Hindlimb muscle (tissue), 1 donor: Measurements from ENCODE around the gene TCERG1L. TPM values are rescaled to one million over a fixed set of nuclear protein-coding genes. Genes with fewer than 3 reads are reported as not detected.

Source experiments
- DNase-seq: peaks from one replicate; pipeline ENCODE4 v3.0.0-alpha.2; 2013
- polyA plus RNA-seq: library from polyadenylated mRNA; unstranded; fragments of 120-200 nt; gene quantifications from one replicate; pipeline ENCODE4 v1.2.1, GENCODE V29; 2013; ENCODE audit not compliant: insufficient read length

The TCERG1L gene
- polyA plus RNA-seq, 1 donor, result 0.36 TPM

DNA sequence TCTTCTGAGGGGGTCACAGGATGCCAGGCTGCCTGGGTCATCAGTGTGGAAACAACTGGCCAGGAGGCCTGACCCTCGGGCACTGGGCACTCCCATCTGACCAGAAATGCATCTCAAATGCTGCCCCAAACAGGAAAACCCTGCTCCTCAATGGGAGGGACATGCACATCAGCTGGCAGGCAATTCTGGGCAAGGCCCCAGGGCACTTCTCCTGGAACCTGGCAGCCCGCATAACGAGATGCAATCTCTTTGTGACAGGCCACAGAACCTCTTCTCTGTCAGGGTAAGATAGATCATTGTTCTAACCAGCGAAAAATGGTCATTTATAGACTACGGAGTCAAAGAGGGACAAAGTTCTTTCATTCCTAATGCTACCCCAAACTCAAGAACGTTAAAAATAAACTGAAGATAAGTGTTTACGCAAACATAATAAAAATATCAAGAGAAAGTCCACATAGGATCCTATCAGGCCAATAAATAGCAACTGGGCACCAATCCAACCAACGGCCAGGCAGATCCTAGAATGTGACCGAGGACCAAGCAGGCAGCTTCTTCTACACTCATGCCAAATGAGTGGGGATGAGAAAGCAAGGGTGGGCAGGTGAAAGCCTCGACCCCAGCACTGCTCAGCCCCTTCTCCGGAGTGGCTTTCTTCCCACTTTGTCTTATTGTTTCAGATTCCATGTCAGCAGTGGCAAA lies 212.3 kb downstream of the TCERG1L start:
- no peak for DNase-seq

DNA sequence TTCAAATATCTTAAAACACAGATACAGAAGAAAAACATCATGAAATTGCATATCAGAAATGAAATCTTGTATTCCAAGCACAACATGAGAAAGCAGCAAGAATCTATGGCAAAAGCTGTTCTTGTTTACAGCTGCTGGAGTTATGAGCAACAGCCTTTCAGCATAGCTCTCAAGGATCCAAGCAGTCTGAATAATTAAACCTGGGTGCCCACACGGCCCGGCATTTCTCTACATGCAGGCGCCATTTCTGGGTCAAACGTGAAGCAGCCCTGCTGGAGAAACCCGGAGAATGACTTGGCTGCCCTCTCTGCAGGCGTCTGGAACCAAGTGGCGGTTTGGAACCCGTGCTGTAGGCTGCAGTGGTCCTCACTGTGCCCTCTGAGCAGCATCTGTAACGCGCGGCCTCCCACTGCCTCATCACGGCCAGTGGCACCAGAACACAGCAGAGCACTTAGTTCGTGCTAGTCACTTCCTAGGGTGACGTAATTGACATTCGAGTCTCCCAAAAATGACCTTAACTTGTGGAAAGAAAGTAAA lies 213.0 kb downstream of the TCERG1L start:
- no peak for DNase-seq

DNA sequence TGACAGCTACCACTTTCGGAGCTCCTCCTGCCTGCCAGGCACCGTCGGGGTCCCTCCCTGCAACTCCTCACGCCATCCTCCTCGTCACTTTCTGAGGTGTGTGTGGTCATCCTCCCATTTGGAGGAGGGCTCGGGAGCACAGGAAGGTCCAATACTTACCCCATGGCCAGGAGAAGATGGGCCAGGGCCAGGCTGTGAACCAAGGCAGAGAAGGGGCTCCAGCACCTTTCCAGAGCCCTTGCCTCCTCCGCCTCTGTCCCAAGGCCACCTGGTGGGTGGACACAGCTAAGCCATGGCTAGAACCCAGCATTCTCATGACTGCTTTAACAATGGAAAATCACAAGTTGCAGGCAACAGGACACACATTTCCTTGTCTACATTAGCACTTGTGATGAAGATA lies 215.5 kb downstream of the TCERG1L start:
- no peak for DNase-seq

DNA sequence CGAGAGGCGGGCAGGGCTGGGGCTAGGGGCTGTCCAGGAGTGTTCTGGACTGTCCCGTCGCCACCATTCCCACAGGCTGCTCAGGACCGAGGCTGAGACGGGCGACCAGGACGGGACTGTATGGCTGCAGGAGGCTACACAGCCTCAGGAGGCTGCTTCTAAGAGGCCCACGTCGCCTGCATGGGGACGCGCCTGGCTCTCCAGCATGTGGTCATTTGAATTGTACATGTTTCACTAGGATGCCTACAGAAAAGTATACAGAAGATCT lies 216.3 kb downstream of the TCERG1L start:
- no peak for DNase-seq

DNA sequence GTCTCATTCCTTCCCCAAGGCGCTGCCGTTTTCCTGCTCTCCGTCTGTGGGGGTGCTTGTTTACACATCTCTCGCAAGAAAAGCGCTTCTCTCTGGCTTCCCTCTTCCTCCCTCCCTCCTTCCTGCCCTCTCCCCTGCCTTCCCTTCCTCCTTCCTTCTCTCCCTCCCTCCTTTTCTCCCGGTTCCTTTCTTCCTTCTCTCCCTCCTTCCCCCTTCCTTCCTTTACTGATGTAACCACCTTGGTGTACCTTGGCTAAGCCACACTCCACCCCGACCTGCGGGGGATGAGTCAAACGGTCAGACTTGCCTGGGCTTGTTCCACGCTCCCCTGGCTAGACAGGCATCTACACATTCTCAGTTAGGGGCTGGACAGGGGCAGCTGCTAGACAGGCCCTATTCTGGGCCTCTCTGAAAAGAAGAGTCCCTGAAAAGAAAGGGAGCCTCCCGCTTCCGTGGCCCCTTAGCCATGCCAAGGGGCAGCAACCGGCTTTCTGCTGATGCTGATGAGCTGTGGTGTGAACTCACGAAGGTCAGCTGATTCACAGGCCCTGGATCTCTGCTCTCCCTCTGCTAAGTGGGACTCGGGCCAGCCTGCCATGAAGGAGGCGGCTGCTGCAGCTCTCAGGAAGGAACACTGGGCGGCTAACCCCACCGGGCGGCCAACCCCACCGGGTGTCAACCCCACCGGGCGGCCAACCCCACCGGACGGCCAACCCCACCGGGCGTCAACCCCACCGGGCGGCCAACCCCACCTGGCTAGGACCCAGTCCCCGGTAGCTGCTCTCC lies 216.8 kb downstream of the TCERG1L start:
- no peak for DNase-seq

DNA sequence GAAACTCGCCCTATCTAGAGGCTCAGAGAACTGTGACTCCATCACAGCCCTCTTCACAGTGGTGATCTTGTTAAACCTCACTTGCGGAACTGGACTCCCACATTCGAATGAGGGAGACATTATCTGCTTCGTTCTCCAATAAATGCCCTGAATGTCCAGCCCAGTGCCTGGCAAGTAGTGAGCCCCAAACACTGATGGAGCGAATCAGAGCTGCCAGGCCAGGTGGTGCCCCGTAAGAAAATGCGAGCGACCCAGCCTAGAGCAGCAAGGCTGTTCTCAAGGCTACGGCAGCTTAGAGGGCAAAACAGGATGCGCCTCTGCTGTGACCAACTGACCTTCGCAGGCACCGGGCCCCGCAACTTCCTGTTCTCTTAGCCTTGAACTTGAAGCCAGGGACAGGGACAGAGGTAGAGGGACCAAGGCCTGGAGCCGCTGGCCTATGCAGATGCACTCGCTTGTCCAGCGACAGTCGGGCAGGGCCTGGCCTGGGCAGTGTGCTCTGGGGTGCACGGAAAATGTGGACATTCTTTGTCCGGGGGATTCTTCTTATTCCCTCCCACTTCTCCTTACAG lies 217.6 kb downstream of the TCERG1L start:
- DNase-seq, result no peak

DNA sequence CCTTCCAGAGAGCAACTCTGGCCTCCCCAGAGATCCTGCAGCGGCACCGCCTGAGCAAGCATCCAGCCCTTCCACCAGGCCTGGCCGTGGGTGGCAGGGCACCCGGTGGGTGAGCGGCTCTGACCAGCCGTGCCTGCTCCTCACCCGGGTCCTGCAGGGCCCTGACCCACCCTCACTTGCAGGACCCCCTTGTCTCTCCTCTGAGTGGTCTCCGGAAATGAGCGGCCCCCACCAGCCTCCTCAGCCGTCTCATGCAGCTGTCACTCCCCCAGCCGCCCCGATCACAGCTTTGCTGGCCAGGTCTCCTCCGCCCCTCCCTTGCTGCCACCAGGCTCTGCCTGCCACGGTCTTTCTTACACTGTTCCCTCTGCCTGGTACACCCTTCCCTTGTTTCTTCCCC lies 218.2 kb downstream of the TCERG1L start:
- no peak for DNase-seq

DNA sequence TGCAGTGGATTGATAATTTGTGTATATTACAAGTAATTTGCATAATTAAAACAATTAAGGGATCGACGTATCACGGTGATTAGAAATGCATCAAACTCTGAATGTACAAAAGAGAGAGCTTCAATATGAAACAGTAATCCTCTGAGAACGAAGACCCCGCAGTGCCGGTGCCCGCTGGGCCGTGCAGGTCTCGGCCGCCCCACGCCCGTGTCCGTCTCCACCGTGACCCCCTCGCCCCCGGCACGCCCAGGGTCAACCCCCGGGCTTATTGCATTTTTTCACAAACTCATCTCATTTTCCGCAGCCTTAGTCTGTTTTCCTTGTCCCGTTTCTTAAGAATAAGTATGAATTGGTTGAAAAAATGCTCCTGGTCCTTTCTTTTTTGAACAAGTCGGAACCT lies 218.6 kb downstream of the TCERG1L start:
- DNase-seq, result no peak

DNA sequence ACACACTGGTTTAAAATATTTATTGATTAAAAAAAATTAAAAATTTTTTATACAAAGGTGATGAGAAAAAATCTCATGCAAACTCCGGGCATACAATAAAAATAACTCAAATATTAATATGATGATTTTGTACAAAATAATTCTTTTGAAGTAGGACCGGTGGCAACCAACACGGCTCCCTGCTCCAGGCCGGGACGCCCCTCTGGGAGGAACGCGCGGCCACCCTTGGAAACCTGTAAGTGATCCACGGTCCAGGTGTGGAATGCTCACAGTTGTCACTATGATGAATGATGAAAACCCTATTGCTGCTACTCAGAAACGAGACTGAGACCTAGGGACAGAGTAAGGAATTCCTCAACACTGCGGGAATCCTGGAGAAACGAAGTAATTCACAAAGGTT lies 219.1 kb downstream of the TCERG1L start:
- no peak for DNase-seq

DNA sequence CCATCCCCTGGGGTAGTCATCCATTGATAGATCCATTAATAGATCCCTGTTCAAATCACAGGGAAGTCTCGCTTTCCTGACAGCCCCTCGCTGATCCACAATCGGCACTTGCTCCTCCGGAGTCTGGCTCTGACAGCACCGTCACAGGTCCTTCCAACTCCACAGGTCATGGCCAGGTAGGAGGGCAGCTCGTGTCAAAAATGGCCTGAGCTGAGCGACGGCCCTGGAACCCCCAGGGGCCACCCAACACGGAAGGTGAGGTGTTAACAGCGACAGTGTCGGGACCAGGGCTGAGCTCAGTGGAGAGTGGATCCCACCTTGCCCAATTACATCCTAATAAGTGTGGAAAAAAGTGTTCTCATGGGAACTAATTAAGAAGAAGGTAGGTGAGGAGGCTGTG lies 219.8 kb downstream of the TCERG1L start:
- no peak for DNase-seq

DNA sequence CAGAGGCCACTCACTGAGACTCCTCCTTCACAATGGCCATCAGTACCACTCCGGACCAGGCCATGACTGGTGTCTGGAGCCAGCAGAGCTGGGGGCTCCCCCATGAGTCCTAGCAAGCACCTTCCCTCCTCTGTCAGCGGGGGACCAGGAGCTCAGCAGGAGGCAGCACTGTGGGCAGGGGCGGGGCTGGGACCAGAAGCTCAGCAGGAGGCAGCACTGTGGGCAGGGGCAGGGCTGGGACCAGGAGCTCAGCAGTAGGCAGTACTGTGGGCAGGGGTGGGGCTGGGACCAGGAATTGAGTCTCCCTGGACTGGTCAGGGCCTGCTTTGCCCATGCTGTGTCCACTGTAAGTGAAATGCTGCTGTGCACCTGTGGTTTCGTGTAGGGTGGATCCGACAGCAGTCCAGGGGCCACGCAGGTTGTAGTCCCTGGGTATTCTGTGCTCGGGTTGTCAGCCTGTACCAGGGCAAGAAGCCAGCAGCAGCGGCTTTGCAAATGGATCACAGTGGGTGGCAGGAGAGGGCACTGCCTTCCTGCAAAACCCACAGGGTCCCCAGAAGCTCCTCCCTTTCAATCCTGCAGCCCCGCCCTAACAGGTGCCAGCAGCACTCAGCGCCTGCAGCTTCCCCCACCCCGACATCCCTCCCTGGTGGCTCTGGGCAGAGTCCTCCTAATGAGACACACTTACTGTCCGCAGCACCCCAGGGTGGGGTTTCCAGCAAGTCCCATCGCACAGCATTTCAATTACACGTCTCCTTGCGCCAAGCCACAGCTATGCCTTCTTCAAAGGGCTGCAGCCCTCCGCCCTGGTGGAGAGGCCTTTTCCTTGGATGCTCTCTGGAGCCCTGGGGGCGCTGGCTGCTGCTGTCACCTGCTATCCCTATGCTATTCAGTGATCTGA lies 220.5 kb downstream of the TCERG1L start:
- DNase-seq, result no peak

DNA sequence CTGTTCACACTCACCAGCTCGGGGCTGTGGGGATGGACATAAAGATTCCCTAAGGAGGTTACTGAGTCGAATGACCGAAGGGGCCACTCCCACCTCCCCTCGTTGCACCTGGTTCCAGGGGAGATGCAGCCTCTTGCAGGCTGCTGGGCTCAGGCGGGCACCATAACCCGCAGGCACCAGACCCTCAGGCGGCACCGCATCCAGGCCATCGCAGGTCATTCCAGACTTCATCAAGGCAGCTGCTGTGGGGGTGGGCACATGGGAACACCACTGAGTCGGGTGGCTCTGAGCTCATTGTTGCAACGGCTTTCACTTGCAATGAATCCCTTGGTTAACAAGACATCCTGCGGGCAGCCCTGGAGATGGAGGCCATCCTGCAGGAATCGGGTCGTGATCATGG lies 221.7 kb downstream of the TCERG1L start:
- DNase-seq, result no peak

DNA sequence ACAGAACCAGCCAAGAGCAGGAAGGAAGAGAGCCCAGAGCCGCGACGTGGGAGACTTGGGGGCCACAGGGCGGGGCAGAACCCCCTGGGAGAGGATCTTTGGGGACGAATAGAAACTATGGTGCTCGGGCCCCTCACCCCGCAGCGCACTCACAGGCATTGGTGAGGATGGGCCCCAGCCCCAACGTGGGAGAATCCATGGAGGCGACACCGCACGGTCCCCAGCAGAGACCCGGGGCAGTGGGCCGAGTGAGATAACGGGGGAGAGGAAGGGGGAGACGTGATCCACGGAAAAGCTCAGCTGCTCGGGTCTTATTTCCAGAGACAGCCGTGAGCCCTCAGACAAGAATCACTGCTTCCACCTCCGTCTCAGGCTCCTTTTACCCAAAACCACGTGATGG lies 222.4 kb downstream of the TCERG1L start:
- no peak for DNase-seq

DNA sequence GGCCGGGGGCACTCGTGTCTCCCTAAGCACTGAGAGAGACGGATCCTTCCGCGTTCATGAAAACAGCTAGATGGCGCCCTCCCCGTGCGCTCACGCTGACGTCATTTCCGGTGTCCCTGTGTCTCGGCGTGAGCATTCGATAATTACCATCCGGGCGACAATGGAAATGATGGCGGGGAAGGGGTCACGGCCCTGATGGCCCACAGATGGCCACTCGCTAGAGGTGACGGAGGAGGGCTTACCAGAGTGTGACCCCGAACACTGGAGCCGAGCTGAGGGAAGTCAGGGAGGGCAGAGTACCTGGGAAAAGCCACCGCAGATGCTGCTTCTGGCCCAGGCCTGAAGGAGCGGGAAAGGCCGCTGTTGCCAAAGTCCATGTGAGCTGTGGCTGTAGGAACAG lies 222.9 kb downstream of the TCERG1L start:
- no peak for DNase-seq

DNA sequence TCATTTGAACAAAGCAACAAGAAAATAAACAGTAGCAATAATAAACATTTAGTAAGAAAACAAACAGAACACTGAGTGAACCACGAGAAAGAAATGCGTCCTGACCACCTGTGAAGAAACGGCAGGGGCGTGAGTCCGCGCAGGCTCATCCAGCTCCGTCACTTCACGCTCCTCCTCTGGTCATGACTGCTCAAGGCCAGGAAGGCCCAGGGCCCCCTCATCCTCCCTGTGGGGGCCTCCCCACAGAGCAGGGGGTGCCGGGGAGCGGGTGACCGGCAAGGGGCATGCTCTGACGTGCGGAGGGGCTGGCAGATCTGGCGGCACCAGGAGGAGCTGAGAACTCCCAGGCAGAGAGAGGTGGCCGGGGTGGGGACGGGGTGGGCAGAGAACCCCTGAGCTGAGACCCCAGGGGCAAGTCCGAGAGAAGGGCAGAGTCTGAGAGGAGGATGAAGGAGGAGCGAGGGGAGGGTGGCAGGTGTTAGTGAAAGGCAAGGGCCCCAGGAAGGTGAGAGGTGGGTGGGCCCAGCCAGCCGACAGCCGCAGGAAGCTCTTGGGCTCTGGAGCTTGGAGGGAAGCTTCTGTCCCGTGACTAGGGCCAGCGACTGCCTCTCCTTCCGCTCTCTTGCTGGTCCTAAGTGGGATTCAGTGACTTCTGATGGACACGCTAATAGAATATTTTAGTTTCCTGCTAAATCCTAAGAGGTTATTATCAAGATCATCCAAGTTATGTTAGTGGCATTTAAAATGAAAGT lies 223.9 kb downstream of the TCERG1L start:
- no peak for DNase-seq

DNA sequence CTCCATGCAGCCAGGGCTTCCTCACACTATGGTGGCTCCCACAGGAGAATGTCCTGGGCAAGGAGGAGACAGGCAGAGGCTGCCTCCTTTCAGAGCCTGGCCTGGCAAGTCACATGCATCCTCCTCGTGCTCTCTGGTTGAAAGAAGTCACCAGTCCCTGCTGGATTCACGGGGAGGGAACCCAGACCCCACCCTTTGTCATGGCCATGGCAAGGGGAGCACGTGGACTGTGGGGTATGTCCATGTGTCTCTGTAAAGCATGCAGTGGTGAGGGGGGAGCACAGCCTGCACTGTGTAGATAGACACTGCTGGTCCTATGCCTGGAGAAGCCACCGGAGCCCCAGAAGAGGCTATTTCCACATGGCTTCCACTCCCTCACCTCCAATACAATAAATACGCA lies 225.0 kb downstream of the TCERG1L start:
- no peak for DNase-seq

DNA sequence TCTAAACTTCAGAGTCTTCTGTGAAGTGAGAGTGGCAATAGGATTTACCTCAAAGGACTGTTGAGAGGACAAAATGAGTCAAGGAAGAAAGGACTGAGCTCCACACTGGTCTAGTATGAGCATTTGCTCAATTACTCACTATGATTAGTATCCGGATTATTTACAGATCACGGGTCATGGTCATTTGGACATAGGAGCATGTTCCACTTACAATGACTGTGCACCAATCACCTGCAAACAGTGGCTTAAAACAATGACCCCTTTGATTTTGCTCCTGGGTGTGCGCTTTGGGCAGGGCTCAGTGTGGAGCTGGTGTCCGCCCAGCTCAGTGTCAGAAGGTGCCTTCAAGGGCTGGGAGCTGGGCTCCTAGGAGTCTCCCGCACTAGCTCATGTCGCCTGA lies 225.4 kb downstream of the TCERG1L start:
- DNase-seq, result no peak

DNA sequence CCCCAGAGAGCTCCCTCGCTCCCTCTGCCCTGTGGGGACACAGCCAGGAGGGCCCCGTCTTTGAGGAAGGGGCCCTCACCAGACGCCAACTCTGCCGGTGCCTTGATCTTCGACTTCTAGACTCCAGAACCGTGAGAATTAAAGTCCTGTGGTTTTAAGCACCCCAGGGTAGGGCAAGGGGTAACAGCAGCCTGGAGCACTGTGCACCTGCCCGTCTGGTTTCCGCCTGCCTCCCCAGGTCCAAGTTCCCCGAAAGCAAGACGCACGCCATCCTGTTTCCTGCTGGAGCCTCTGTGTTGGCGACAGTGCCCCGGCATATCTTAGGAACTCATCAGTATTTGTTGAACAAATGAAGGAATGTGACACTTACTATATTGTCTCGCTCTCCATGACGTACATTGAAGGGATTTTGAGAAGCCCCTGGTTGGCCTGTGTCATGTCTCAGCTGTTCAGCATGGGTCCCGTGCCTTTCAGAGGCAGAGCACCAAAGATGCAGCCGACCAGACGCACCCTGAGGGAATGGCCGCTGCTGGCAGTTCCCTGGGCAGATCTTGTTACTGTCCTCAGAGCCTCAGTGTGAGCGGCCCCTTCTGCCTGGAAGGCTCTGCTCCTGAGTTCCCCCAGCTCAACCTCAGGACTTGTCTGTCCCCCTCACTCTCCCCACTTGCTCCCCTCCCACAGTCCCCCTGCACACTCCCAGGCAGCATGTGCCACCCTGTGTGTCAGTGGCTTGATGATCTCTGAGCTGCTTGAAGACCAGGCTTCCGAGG lies 226.2 kb downstream of the TCERG1L start:
- DNase-seq, result no peak

DNA sequence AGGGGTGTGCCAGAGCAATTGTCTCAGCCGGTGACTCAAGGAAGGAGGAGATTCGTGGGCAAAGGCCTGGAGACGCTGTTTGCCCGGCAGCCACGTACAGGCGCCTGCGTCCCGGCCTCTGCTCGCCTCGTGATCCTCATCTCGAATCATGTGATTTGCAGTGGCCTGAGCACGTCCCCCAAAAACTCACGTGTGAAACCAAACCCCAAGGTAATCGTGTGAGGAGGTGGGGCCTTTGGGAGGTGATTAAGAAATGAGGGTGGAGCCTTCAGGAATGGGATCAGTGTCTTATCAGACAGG lies 226.8 kb downstream of the TCERG1L start:
- no peak for DNase-seq

DNA sequence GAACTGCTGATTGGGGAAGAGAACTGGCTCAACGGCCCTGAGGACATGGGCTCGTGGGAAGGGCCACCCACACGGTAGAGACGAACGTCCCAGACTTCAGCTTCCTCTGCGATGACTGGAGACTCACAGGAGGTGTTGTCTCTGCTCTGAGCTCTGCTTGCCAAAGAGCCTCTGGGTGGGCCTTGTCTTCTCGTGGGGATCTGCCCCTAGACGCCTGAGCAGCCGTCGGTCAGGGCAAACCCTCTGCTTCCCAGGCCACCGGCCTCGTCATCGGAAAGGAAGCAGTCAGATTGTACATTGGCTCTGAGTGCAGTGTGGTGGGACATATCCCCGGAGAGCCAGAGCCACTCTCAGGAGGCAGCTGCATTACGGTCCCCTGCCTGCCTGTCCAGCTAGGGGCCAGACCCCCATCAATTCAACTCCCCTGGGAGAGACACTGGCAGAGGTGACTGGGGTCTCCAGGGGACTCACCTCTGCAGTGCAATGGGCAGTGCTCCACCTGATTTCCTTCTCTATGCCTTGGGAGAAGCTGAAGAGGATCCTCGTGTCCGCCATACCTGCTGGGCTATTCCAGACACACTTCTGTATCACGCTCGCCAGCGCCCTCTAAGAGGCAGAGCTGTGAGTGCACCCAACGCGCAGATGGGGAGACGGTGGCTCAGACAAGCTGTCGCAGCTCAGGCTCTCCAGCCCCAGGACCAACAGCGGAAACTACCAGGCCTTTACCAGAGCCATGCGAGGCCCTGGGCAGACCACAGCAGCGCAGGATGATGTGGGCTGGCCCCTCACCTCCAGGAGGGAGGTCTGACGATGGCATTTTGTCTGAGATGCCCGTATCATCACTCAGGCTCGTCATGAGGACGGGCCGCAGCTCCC lies 227.4 kb downstream of the TCERG1L start:
- DNase-seq, result no peak
